NCI-H1105 treated with DMSO at 0.1 percent for 48 hours (cell line): ENCODE data around the gene CFAP161.
A peak's percentile ranks its signal among the peaks of the same experiment; 100 is the strongest.
"Not testable (repeated sequence)": the region's sequence is repeated elsewhere in the genome, so short reads cannot be mapped to it uniquely, and the experiment has no call there.

Experiments
- DNase-seq: peaks from one replicate; lab custom pipeline; 2025; lab: John Stamatoyannopoulos, UW

The CFAP161 gene

DNA sequence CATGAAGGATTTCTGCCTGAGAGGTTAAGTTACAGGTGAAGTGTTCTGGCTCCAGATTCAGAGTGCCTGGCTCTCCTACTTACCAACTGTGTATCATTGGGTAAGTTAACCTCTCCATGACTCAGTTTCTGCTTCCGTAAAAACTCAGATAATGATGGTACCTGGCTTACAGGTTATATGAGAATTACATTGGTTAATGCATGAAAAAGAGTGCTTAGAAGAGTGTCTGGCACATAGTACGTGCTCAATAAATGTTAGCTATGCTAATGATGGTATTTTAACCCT, 23.8 kb downstream of the CFAP161 start:
- DNase-seq, result no peak

DNA sequence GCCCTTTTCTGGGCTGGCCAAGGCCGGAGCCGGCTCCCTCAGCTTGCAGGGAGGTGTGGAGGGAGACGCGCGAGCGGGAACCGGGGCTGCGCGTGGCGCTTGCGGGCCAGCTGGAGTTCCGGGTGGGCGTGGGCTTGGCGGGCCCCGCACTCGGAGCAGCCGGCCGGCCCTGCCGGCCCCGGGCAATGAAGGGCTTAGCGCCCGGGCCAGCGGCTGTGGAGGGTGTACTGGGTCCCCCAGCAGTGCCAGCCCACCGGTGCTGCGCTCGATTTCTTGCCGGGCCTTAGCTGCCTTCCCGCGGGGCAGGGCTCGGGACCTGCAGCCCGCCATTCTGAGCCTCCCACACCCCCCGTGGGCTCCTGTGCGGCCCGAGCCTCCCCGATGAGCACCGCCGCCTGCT, 24.5 kb downstream of the CFAP161 start:
- DNase-seq, result not testable (repeated sequence)

DNA sequence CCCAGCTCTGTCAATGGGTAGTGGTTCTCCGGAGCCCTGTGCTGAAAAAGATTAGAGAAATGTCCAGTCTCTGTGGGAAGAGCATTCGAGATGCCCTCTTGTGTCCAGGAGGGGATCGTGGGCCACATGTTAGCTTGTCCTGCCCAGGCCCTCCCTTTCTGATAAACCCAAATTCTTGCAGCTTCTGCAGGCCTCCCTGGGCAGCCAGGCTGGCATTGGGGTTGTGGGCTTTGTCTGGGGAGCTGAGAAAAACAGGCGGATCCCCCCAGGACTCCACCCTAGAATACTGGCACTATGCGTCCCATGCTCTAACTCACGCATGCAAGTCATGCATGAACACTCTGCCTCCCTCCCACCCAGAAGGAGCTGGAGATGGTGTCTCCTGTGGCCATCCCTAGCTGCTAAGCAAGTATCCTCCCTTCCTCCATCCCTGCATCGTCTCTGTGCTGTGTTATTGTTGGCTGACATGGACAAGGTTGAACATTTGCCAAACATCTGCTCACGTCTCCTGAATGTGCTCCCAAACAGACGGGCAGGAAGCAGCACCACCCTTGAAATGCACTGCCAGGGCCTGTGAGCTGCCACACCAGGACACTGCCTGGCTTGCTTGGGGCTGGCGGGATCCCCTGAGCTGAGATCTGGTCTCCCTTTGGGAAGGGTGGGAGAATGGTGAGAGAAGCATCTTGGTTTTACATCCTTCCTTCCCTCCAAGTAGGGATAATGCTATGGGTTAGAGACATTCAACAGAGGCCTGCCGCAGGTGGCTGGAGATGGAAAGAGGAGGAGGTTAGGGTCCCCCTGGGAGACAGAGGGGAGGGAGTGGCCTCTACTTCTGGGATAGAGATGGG, 26.5 kb downstream of the CFAP161 start:
- DNase-seq, result peak; percentile 24

DNA sequence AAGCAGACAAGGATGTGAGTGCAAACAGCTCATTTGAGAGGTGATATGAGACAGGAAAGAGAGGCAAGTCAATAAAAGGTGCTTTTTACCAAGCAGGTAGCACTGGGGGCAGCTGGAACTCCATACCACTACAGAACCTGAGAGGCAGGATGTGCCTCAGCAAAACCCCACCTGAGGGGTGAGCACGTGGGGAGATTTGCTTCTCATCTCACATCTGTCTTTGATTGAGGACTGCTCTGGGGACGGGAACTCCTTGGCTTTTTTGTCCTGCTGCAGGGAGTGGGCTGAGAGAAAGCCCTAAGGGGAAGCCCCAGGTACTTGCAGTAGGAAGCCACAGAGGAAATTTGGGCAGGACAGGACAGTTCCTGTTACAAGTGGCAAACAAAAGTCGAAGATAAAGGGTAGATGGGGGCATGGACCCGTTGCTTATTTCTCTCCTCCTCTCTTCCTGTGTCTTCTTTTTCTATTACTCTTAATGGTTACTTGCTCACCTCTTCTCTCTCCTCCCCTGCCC, 27.1 kb downstream of the CFAP161 start:
- DNase-seq, result no peak

DNA sequence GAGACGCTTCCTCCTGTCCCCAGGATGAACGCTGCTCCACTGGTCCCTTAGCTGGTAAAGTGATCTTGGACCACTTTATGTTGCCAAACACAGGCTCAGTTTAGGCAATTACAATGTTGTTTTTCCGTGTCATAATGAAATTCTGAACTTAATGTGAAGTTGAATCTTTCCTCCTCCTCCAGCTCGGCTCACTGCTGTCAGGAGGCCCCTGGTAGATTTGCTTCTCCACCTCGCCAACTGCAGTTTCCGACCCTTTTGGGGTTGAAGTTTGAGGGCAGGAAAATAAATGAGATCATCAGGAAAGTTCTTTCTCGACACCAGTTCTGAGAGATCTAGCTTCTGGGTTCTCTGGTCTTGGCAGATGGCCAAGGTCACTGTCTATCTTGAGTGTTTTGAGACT, 27.8 kb downstream of the CFAP161 start:
- DNase-seq, result no peak

DNA sequence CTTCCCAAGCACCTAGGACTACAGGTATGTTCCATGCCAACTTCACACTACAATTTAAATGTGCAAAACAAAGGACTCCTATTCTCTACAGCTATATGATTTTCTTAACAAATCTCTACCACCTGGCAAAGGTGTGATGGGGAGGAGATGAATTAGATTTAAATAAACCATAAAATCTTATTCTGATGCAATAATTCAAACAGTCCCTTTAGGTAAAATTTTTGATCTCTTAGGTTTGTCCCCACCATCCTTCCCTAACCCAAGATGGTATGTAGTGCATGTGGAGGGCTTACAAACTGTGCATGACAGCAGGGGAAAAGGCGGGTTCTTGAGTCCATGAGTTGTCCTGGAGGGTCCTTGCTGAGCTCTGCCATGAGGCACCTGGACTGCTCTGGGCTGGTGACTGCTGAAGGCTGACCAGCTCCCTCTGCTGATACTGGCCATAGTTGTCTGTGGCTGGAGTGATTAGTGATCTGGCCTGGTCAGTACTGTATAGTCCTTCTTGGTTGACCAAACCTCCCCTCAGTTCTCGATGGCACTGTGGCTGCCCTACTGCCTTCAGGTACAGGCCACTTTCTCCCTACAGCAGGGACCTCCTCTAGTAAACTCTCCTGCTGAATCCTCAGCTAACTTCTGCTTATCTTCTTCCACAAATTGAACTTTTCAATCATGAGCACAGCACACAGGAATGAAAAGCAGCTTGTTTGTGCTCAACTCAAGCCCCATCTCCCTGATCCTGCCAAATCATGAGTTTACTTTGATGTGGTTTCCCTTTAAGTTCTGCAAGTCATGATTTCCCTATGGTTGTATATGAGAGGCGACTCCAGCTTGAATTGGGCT, 30.1 kb downstream of the CFAP161 start:
- DNase-seq, result no peak

DNA sequence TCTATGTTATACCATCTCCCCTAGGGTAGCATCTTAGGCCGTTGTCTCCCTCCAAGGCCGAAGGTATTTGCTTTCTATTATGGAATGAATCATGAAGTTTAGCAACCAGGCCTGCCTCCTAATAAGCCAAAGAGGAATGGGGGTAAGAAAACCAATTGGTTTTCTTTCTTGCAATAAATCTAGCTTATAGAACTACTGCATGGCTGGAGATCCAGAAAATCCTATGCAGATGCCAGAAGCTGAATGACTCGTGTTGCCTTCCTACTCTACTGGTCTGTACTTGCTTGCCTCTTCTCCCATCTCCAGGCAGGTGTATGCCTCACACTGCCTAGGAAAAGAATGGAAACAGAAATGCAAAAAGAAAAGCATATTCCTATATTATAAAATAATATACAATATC, 31.5 kb downstream of the CFAP161 start:
- no peak for DNase-seq

DNA sequence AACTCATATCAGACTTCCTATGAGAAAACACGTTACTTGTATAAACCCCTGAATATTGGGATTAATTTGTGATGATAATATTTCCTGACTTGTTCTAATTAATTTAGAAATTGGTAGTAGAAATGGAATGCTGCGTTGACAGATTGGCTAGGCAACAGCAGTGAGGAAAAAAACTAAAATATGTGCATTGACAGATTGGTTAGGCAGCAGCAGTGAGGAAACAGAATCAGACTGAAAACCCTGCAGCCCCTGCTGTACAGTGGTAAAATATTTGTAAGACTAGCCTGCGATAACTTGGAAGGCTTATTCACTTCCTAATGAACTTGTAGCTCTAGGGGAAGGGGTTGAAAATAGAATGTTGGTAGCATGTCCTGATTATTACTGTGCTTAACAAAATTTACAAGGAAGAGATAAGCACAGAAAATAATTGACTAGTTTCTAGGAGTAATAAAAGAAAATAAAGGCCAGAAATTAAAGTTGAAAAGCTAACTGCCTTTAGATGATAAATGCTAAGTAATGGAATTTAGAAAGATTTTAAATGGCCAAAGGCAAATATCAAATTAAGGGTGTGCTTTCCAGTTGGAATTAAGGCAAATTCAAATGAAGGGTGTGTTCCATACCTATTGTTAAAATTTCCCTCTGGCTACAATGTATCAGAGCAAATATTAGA, 32.7 kb downstream of the CFAP161 start:
- DNase-seq, result no peak

DNA sequence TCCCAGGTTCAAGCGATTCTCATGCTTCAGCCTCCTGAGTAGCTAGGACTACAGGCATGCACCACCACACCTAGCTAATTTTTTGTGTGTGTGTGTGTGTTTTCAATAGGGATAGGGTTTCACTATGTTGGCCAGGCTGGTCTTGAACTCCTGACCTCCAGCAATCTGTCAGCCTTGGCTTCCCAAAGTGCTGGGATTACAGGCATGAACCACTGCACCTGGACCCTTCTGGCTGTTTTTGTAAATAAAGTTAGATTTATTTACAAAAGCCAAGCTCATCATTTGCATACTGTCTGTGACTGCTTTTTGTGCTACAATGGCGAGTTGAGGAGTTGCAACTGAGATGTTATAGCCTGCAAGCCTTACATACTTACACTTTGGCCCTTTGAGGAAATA, 34.1 kb downstream of the CFAP161 start:
- no peak for DNase-seq

DNA sequence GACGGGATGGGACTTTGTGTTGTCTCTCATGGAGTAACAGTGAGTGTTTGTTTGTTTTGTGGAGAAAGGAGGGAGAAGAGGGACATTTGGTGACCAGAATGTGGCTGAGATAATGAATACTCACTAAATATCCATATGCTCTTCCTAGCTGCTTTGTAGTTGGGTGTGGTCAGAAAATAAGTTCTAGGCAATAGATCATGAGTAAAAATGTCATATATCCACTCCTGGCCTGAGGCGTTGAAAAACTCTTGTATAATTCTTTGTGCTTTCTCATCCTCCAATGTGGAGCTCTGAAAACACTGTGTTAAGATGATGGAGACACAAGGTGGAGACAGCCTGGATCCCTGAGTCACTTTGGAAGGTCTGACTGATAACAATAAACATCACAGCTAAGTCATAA, 34.6 kb downstream of the CFAP161 start:
- DNase-seq, result no peak

DNA sequence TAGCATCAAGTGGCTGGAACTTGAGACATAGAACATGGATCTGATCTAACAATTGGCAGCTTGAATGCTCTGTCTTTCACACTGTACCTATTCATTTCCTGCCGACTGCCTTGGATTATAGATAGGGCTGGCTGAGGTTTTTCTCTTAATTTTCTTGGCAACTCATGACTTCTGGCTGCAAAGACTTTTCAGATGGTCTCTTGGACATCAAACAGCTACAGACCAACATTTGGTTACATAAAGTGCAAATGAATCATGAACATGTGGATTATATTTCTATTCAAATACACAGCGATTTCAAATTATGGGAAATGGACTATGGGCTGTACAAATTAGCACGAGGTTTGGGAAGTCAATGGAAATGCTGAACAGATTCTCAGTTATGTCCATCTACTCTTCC, 36.4 kb downstream of the CFAP161 start:
- no peak for DNase-seq

DNA sequence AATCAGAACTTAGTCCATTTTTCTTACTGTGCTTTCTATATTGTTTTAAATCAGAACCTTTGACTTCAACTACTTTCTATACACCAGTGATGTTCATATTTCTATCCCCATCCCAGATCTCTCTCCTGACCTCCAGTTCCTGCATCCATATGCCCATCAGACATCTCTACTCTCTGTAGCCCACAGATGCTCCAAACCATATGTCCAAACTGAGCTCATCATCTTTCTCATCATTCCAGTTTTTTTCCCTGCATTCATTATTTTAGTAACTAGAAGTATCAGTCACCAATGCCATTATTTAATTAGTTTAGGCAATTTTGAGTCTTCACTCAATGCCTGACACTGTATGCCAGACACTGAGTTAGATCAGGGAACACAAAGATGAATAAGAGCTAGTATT, 37.2 kb downstream of the CFAP161 start:
- DNase-seq, result no peak

DNA sequence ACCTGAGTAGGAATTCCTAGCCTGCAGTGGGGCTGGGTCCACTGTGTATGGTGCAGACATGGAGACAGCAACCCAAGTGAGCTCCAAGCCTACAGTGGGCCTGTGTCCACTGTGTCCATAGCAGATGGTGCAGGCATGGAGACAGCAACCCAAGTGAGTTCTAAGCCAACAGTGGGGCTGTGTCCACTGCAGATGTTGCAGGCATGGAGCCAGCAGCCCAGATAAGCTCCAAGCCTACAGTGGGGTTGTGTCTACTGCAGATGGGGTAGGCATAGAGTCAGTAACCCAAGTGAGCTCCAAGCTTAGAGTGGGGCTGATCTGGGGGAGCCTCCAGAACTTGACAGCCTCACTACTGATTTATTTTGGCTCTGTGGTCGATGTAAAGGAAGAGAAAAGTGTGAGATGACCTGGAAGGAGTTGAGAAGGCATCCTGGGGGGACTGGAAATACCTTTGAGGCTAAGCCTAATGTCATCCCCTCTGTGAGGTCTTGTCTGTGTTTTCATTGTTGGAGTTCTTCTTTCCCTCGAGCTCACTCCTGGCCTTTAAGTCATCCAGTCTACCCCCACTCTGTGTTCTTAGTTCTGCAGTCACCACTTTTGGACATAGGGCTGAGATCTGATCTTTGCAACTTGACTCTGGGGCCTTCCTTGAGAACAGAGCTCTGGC, 40.2 kb downstream of the CFAP161 start:
- no peak for DNase-seq

DNA sequence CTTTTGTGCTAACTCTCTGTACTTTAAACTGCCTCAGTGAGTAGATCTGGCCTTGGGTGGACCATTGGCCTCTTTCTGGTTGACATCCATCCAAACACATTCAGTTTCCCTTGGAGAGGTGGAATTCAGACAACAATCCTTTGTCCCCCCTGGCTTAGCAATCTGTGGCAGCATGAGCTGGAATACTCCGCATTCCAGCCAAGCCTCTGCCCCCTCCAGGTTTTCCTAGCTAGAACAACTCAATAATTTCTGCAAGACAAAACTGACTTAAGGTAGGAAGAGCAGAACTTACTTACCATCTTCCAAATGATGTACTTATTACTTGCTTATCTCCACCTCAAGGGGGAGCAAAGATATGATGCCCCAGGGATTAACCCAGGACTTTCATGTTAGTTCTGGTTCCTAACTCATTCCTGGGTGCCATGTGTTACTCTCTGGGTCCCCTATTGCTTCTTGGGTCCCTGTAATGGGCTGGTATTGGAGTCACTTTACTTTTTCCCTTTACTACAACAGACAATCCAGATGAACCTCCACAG, 40.8 kb downstream of the CFAP161 start:
- no peak for DNase-seq

DNA sequence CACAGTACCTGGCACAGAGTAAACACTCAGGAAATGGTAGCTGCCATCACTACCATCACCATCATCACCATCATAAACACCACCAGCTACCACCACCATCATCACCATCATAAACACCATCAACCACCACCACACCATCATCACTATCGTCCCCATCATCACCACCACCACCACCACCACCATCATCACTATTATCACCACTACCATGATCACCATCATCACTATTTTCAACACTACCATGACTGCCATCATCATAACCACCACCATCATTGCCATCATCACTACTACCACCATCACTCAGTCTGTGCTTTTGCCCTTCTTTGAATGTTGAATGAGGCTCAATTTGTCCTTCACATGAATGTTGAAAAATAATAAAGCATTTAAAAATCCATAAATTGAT, 41.4 kb downstream of the CFAP161 start:
- no peak for DNase-seq

DNA sequence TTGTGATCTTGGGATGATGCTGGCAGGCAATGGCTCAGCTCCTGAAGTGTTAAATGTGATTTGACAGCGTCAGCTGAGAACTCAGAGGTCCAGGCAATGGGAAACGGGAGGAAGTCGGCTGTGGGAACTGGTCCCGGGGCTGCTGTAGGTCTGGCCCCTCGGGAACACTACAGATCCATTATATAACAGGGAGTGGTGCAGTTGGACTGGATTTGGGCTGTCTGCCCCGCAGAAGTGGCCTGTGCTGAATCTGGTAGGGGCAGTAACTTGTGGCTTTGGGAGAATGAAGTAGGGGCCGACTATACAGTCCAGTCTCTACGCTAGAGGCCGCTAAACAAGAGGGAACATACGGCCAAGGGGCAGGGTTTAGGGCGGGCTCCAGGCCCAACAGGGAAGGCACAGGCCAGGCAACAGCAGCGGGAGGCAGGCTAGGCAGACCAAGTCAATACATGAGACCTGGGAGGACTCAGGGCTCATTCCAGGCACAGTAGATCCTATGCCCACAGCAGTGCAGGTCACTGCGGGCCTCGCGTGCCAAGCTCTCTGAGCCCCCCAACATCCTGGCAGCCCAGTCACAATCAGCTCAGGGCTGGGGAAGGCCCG, 42.3 kb downstream of the CFAP161 start:
- DNase-seq, result no peak

DNA sequence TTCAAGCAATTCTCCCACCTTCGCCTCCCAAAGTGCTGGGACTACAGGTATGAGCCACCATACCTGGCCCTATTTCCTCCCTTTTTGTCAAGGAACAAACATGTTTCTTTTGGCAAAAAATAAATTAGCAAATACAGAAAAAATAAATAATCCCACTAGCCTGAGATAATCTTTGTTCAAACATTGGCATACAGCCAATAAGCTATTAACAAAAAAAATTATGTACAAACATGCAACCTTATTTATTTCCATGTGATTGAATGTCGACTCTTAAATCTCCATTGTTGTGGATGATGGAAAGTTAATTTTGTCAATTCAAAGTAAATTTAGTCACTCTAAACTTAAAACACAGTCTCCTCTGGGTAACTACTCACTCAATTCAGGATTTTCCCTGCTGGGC, 44.3 kb downstream of the CFAP161 start:
- DNase-seq, result no peak

DNA sequence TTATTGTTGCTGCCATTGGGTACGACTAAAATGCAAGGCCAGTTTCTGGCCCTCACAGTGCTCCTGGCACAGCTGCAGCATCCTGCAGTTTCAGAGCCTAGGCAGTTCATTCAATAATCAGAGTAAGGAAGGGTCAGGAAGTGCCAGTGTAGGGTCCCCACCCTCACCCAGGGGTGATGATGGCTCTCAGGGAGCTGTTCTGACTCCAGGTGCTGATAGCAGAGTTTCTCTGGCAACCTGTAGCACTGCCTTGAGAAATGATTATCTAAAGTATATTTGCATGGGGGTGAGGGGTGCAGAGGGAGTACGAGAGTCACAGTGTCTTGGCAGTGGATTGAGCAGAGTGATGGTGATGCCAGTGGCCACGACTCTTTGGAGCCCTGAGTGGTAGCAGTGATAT, 47.1 kb downstream of the CFAP161 start:
- DNase-seq, result no peak

DNA sequence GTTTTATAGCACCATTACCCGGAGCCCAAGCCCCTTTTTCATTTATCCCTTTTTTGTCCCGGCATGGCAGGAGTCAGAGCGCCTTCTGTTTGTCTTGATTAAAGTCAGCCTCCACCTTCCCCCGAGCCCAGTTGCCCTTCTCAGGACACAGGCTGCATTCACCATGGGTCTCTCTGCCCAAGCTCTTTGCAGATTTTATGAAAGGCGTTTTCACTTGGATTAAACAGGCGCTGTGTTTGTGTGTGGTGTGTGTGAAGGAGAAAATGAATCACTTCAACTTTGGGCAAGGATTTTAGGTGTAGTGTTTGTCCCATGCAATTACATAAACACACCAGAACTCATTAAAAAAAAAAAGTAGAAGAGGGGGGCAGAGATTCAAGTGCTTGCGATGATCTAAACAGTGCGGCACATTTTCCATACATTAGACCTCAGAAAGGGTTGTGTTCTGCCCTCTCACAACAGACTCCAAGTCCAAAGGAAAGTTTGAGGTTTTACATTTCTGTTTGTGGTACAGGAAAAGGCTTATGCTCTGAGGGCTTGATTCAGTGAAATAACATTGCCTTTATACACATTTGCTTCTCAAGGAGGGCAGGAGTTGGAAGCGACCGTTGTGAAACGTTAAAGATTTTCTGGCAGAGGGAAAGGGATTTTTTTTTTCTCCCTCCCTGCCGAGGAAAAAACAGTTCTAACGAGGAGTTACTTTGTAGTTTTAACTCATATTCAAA, 48.1 kb downstream of the CFAP161 start:
- no peak for DNase-seq

DNA sequence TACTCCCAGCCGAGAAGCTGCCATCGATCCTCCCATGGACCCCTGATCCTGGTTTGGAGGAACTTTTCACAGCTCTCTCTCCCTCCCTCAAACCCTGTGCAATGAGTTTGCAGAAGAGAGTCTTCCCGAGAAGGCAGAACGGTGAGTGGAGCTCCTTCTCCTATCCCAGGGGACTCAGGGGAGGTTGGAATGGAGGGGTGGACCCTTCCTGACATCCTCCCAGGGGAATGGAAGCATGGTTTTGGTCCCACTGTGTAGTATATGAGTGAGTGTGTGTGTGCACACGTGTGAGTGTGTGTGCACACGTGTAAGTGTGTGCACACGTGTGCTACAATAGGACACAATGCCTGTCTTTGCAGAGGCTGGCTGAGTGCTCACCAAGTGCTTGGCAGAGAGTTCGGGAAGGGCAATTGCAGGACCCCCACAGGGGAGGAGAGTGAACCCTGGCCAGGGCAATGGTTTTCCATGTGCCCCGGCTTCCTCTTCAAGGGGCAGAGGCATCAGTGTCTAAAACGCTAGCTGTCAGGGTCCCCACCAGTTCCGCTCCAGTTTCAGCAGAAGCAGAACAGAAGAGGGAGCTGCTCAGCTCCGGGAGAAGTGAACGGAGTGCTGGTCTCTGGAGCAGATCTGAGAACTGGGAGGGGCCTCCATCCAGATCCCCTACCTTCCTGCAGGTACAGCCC, 48.8 kb downstream of the CFAP161 start:
- no peak for DNase-seq
